Skin epidermis (tissue), 12 donors: Measurements from ENCODE around the gene IFT52.
"Not testable (repeated sequence)": the region's sequence is repeated elsewhere in the genome, so short reads cannot be mapped to it uniquely, and the experiment has no call there.

Experiments used
- H3K27ac ChIP-seq, 21 experiments: fragments of 200-600 bp; sonication (generic) in 11 of 21; one replicate each; pipeline ENCODE4 v1.5.0; 2020; ENCODE audit warnings: mild to moderate bottlenecking in 3 of 21, inconsistent platforms in 2 of 21, moderate library complexity in 2 of 21
- H3K4me3 ChIP-seq, 7 experiments: fragments of 200-600 bp; sonication (generic) in 2 of 7; one replicate each; pipeline ENCODE4 v1.5.0; 2020; ENCODE audit warnings: inconsistent platforms in 2 of 7, mild to moderate bottlenecking in 2 of 7, moderate library complexity in 1 of 7

The IFT52 gene

DNA sequence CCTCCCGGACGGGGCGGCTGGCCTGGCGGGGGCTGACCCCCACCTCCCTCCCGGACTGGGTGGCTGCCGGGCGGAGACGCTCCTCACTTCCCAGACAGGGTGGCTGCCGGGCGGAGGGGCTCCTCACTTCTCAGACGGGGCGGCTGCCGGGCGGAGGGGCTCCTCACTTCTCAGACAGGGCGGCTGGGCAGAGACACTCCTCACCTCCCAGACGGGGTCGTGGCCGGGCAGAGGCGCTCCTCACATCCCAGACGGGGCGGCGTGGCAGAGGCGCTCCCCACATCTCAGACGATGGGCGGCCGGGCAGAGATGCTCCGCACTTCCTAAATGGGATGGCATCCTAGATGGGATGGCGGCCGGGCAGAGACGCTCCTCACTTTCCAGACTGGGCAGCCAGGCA lies 16.5 kb downstream of the IFT52 start:
- not testable (repeated sequence) for H3K4me3 ChIP-seq, H3K27ac ChIP-seq

DNA sequence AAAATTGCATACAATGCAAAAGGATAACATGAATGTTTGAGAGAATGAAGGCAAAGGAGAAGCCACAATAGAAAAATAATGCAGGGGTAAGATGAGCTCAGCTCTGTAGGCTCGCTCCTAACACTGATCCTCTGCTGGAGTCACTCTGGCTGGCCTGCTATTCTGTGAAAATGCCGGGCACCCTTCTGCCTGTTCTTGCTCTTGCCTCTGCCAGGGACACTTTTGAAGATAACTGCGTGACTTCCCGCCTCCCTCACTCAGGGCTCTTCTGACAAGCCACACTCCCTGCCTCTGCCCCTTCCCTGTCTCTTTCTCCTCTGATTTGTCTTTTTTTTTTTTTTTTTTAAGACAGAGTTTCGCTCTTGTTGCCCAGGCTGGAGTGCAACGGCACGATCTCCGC lies 40.9 kb downstream of the IFT52 start:
- Histone ChIP-seq H3K4me3 (no peak overlapping the region), H3K27ac (no peak overlapping the region)

DNA sequence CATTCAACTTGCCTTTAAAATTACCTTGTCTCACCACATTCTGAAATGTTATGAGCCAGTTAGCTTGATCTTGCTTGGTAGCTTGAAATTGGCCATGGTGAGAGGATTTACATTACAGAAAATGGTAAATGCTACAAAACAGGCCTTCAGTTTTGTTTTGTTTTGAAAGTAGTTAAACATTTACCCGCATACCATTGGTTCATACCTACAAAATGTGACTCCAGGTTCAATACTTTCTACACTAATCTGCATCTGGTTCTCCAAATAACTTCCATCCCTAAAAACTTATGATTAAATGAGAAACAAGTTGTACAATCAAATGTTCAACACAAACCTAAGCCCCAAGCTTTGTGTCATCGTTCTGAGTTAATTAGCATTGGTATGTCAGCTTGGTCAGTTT lies 45.7 kb downstream of the IFT52 start:
- no peak overlapping the region for H3K4me3 ChIP-seq
- H3K27ac ChIP-seq, result no peak overlapping the region

DNA sequence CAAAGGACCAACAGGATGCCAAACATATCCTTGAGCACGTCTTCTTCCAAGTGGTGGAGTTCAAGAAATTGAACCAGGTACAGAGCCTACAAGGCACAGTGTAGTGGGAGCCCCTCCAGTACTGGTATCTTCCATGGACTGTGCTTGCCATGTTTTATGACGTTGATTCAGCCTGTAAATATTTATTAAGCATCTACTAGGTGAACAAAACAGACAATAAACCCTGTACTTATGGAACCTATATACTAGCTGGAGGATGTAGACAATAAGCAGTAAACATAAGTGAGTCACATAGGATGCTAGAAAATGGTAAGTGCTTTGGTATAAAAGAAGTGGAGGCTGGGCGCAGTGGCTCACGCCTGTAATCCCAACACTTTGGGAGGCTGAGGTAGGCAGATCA lies 51.8 kb downstream of the IFT52 start:
- H3K4me3 ChIP-seq, result no peak overlapping the region
- no peak overlapping the region for H3K27ac ChIP-seq

DNA sequence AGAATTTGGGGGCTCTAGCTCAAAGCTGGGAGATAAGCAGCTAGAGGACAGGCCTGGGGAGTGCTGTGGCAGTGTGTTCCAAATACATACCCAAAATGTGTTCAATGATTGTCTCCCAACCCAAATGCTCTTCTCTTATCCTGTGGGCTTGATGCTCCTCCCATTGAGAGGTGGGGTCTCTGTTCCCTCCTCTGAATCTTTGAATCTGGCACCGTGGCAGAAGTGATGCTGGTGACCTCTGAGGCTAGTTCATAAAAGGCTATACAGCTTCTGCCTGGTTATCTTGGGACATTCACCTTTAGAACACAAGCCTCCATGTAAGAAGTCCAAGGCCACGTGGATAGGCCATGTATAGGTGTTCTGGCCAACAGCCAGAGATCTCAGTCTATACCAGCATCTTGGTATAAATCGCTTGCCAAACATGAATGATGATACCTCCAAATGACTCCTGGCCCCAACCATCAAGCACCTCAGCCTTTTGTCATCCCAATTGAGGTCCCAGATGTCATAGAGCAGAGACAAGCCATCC lies 60.3 kb downstream of the IFT52 start:
- H3K27ac ChIP-seq, result no peak overlapping the region
- no peak overlapping the region for H3K4me3 ChIP-seq

DNA sequence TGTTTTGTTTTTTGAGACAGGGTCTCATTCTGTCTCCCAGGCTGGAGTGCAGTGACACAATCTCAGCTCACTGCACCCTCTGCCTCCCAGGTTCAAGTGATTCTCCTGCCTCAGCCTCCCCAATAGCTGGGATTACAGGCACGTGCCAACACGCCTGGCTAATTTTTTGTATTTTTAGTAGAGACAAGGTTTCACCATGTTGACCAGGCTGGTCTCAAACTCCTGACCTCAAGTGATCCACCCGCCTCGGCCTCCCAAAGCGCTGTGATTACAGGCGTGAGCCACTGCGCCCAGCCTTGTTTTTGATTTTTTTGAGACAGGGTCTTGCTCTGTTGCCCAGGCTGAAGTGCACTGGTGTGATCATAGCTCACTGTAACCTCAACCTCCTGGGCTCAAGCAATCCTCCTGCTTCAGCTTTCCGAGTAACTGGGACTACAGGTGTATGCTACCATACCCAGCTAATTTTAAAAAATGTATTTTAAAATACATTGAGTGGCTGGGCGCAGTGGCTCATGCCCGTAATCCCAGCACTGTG lies 61.0 kb downstream of the IFT52 start:
- not testable (repeated sequence) for H3K27ac ChIP-seq, H3K4me3 ChIP-seq

DNA sequence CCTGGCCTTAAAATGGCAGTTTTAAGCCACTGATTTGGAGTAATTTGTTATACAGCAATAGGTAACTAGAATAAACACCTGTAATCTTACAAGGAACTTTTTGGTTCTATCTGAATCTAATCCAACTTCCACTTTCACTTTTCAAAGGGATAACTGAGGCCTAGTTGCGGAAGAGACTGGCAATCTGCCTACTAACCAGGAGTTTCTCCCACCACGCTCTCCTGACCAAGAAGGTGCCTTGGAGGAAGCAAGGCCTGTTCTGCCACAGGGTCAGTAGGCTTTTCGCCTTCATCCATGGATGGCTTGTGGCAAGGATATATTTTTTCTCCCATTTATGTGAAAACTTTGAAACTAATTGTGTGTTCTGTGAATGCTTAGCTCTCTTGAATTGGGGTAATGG lies 63.2 kb downstream of the IFT52 start:
- Histone ChIP-seq H3K4me3 (no peak overlapping the region), H3K27ac (no peak overlapping the region)

DNA sequence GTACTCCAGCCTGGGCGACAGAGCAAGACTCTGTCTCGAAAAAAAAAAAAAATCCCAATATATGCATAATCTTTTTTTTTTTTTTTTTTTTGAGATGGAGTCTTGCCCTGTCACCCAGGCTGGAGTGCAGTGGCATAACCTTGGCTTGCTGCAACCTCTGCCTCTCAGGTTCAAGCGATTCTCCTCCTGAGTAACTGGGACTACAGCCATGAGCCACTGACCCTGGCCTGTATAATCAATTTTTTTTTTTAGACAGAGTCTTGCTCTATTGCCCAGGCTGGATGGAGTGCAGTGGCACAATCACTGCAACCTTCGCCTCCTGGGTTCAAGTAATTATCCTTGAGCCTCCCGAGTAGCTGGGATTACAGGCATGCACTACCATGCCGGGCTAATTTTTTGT lies 64.4 kb downstream of the IFT52 start:
- H3K27ac ChIP-seq, H3K4me3 ChIP-seq: not testable (repeated sequence)

DNA sequence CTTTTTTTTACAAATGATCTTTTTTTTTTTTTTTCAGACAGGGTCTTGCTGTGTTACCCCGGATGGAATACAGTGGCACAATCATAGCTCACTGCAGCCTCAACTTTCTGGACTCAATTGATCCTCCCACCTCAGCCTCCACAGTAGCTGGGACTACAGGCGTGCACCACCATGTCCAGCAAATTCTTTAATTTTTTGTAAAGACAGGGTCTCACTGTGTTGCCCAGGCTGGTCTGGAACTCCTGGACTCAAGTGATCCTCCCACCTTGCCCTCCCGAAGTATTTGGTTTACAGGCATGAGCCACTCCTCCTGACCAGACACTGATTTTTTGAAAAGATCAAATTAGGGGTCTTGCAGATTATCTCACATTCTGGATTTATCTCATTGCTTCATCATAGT lies 65.2 kb downstream of the IFT52 start:
- no peak overlapping the region for H3K27ac ChIP-seq
- no peak overlapping the region for H3K4me3 ChIP-seq

DNA sequence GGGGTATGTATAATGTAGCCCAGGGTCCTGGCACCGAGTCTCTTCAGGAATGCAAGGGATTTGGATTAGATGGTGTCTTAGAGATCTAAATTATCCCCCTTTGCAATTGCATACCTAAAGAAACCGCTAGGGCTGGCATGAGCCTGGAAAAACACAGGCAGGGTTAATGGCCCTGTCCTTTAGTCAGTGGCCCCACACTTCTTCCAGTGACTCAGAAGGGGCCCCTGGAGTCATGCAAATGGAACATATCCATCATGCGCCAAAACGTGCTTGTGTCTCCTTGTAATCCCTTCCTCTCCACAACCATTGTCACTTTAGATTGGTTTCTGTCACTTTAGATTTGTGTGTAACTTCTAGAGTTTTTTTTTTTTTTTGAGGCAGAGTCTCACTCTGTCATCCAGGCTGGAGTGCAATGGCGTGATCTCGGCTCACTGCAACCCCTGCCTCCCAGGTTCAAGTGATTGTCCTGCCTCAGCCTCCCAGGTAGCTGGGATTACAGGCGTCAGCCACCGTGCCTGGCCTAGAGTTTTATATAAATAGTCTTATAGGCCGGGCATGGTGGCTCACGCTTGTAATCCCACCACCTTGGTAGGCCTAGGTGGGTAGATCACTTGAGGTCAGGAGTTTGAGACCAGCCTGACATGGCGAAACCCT lies 67.5 kb downstream of the IFT52 start:
- Histone ChIP-seq H3K27ac (peak overlapping the region in 17 of 21 experiments; percentile 51 to 89 (median 78)), H3K4me3 (peak overlapping the region; percentile 56 to 85 (median 70))

DNA sequence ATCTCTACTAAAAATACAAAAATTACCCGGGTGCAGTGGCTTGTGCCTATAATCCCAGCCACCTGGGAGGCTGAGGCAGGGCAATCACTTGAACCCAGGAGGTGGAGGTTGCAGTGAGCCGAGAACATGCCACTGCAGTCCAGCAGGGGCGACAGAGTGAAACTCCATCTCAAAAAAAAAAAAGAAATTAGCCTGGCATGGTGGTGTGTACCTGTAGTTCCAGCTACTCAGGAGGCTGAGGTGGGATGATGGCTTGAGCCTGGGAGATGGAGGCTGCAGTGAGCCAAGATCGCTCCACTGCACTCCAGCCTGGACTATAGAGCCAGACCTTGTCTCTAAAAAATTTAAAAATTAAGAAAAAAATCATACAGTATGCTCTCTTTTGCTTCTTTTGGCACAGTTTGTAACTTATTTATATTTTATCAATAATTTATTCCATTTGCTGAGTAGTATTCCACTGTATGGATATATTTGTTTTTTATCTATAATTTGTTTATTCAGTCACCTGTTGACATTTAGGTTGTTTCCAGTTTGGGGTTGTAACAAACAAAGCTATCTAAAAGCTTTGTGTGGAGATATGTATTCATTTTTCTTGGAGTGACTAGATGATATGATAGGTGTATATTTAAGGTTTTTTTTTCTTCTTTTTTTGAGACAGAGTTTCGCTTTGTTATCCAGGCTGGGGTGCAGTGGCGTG lies 68.1 kb downstream of the IFT52 start:
- Histone ChIP-seq H3K27ac (no peak overlapping the region), H3K4me3 (no peak overlapping the region)

DNA sequence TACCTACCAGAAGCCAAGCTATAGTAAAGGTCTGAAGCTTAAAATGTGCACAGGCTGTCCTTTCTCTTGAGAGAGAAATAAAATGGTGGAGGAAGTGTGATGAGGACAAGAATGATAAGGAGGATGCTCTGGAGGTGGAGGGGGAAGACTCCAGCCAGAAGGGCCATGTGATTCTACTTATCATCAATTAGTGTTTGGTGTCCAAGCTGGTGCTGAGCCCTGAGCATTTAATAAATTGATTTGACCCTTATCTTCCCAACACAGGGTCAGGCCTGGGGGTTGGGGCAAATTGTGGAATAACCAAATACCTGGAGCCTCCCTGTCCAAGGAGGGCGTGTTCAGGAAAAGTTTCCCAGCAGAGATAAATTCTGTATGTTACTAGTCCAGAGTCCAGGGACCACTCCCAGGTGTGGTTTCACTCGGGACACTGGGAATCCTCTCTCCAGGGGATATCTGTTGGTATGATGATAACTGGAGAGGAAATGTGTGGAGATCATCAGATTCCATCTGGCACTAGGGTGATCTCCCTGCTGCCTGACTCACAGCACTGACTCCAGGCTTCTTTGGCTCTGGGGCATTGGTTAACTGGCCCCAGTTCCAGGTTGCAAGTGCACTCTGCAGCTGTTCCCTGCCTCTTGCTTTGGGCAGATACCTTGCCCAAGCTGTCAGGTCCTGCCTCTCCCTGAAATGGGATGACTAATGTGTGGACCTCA lies 72.4 kb downstream of the IFT52 start:
- Histone ChIP-seq H3K4me3 (no peak overlapping the region), H3K27ac (no peak overlapping the region)

DNA sequence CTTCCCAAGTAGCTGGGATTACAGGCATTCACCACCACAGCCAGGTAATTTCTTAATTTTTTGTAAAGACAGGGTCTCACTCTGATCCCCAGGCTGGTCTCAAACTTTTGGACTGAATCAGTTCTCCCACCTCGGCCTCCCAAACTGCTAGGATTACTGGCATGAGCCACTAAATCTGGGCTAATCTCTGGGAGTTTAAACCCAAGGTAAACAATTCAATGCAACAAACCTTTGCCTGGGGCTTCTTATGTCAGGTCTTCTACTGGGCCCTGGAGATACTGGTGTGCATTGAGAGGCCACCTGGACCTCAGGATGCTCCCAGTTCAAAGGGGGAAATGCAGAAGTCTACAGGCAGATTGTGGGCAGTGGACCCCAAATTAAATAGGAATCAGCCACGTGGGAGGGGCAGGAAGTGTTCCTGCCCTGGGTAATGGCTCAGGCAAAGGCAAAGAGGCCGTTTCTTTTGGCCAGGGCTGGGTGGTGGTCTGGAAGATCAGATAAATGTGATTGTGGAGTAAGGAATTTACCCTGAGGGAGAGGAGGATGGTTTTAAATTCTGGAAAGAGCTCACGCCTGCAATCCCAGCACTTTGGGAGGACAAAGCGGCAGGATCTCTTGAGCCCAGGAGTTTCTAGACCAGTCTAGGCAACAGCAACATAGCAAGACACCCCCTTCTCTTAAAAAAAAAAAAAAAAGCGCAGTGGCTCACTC lies 74.9 kb downstream of the IFT52 start:
- Histone ChIP-seq H3K4me3 (no peak overlapping the region), H3K27ac (no peak overlapping the region)

DNA sequence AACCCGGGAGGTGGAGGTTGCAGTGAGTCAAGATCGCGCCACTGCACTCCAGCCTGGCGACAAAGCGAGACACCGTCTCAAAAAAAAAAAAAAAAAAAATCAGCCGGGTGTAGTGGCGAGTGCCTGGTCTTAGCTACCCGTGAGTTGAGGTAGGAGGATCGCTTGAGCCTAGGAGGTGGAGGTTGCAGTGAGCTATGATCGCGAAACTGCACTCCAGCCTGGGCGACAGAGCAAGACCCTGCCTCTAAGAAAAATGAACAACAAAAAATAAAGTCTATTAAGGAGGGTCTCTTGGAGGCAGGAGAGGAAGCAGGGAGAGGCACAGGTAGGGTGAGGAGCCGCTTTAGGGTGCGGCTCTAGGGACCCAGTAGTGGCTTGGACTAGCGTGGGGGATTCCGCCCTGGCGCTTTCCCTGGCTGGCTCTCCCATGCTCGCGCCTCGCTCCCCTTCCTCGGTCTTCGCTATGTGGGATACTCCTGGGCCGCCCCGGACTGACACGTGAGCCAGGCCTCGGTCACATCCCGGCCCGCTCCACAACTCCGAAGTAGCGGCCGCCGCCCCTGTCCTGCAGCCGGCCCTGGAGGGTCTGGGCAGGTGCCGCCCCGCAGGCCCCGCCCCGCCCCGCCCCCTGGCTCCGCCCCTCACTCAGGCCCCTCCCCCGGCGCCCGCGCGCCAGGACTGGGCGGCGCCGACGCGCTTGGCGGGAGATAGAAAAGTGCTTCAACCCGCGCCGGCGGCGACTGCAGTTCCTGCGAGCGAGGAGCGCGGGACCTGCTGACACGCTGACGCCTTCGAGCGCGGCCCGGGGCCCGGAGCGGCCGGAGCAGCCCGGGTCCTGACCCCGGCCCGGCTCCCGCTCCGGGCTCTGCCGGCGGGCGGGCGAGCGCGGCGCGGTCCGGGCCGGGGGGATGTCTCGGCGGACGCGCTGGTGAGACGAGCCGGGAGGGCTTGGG lies 75.9 kb downstream of the IFT52 start, which contains the start of gene MYBL2:
Gene MYBL2, plus strand, starts transcription at position 739 of the 953 bp plus-strand sequence. Its CDS starts 170 bp downstream, at position 909.
- Histone ChIP-seq H3K4me3 (peak within 1 kb of the TSS; percentile 21 to 51 (median 36)), H3K27ac (peak within 1 kb of the TSS in 1 of 21 experiments; percentile 23)

DNA sequence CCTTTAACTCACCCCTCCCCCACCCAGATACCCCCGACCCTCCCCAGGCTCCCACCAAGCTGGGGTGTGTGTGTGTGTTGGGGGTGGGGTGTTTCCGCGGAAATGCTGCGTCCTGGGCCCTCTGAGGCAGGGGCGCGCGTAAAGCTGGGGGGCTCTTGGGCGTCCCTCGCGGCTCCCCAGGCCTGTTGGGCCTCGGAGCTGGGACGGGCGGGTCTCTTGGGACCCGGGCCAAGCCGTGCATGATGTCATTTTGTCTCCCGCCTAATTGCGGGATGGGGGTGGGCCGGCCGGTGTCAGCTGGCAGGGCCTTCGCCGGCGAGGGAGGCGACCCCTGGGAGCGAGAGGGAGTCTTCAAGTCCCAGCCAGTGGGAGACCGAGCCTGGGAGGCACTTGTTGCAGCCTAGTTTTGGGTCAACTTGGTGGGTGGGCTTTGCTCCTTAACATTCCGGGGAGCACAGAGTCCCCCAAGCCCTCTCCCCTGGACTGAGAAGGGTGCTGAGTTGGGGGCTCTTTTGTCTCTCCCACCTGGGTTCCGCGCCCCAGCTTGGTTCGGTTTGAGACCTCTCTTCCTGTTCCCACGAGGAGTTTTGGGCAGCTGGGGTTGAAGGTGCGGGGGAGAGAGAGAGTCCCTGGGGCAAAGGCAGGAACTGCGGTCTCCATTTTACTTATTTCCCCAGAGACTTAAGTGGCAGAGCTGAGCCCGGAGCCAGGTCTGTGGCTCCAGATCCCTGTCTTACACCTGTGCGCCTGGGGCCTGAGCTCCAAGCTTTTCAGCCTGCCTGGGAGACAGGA lies 76.8 kb downstream of the IFT52 start:
- H3K27ac ChIP-seq, result no peak overlapping the region
- peak overlapping the region; percentile 21 to 51 (median 36) for H3K4me3 ChIP-seq

DNA sequence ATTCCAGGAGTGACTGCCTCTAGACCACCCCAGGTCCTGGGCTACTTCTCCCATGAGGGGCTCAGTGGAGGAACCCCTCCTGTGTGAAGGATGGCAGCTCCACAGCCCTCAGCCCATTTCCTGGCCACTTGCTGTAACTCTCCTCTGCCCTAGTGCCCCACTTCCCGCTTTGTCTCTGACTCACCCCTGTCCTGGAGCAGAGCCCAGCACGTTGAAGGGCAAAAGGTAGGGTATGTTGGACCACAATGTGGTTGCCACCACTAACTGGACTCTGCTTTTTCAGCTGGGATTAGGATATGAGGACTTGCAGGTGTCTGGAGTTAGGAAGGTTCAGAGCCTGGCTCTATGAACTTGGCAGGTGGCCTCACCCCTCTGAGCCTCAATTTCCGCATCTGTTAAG lies 78.6 kb downstream of the IFT52 start:
- H3K4me3 ChIP-seq, result no peak overlapping the region
- no peak overlapping the region for H3K27ac ChIP-seq

DNA sequence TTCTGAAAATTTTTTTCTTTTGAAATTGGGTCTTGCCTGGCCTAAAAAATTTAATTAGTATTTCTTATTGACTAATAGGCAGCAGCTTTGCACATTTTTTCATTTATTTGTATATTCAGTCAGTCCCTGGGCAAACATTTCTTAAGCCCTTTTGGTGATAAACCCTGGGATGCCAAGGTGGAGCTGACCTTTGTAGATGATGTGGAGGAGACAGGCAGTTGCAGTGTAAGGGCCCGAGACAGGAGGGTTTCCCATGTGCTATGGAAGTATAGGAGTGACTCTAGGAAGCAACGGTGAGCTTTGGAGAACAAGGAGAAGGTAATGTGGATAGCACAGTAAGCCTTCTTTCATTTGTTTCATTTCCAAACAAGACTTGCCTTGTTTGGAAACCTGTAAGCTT lies 79.7 kb downstream of the IFT52 start:
- Histone ChIP-seq H3K27ac (no peak overlapping the region), H3K4me3 (no peak overlapping the region)

DNA sequence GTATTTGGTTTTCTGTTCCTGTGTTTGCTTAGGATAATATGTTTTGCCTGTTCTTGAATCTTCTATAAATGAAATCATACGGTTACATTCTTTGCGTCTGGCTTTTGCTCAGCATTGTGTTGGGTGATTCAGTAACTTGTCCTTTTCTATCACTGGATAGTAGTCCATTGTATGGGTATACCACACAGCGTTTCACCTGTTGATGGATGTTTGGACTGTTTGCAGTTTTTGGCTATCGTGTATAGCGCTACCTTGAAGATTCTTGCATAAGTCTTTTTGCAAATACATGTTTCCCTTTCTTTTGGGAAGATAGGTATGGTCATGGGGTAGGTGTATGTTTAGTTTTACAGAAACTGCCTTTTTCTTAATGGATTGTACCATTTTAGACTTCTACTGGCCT lies 85.6 kb downstream of the IFT52 start:
- Histone ChIP-seq H3K4me3 (no peak overlapping the region), H3K27ac (no peak overlapping the region)
